ENCODE data around the gene TMEM9. TPM values are rescaled to one million over a fixed set of nuclear protein-coding genes. Genes with fewer than 3 reads are reported as not detected.

The TMEM9 gene
- total and polyA plus RNA-seq, 9 of the 15 experiments (the other 6 are each of a cell fraction or from before 2014, with no cell fraction given), result 30.4 to 107 (median 67.6) TPM

GRCh38 chr1:201167041-201167991 lies 13.0 kb upstream of the TMEM9 start (continued):
- TF ChIP-seq LEF1 (IDR thresholded peaks at IDR 0.05) (0 out of 2 replicates have a peak, but pooled peaks have one; percentile 30), GMEB1 (CRISPR knock-in tag; IDR thresholded peaks at IDR 0.05) (no peak), ZNF134 (CRISPR knock-in tag; conservative IDR thresholded peaks at IDR 0.05) (no peak), PBX2 (CRISPR knock-in tag; IDR thresholded peaks at IDR 0.05; ENCODE audit: low read depth) (no peak), PBX2 (tag; conservative IDR thresholded peaks at IDR 0.05; ENCODE audit: low read depth) (no peak), ZNF583 (CRISPR knock-in tag; IDR thresholded peaks at IDR 0.05) (peak; percentile 56; the same call in 1 of the 2 replicates), MYBL2 (IDR thresholded peaks at IDR 0.05; ENCODE audit: low read depth) (no peak), MYBL2 (CRISPR knock-in tag; IDR thresholded peaks at IDR 0.05; ENCODE audit: borderline replicate concordance) (no peak), MEF2D (tag; conservative IDR thresholded peaks at IDR 0.05; ENCODE audit: low read depth) (no peak), PRMT5 (CRISPR knock-in tag; IDR thresholded peaks at IDR 0.05) (no peak), OTX1 (CRISPR knock-in tag; IDR thresholded peaks at IDR 0.05) (no peak), RERE (CRISPR knock-in tag; IDR thresholded peaks at IDR 0.05; ENCODE audit: borderline replicate concordance) (no peak), ZNF274 (IDR thresholded peaks at IDR 0.05; ENCODE audit: borderline replicate concordance, low read depth, low read length) (no peak), HDAC8 (tag; IDR thresholded peaks at IDR 0.05) (no peak), ZNF586 (CRISPR knock-in tag; conservative IDR thresholded peaks at IDR 0.05) (no peak), MXI1 (IDR thresholded peaks at IDR 0.05; ENCODE audit: low read depth, low read length) (no peak), NR2C2 (CRISPR knock-in tag; IDR thresholded peaks at IDR 0.05) (no peak), NR2C2 (tag; IDR thresholded peaks at IDR 0.05) (no peak)

Measured in K562 (cell line).